ENCODE results near the gene ACSL1.

- no peak for TF ChIP-seq SRF (IDR thresholded peaks at IDR 0.05; ENCODE audit: low read depth, low read length)
- no peak for TF ChIP-seq CTCF (IDR thresholded peaks at IDR 0.05; ENCODE audit: control extremely low read depth in 1 of 3, insufficient read depth in 1 of 3, low read depth in 1 of 3, low read length in 3 of 3)
- TF ChIP-seq RAD21 (IDR thresholded peaks at IDR 0.05 in 1 of 2, conservative IDR thresholded peaks at IDR 0.05 in 1 of 2; ENCODE audit: low read depth in 2 of 2, low read length in 2 of 2) = no peak
- no peak for TF ChIP-seq EZH2 (IDR thresholded peaks at IDR 0.05; ENCODE audit: low read depth, low read length, severe bottlenecking)
Measured at GRCh38 chr4:184868623-184869022, 42.9 kb upstream of the ACSL1 start.

Measured in H1 (cell line).